ENCODE results near the gene HIRA. TPM values are rescaled to one million over a fixed set of nuclear protein-coding genes. Genes with fewer than 3 reads are reported as not detected.

HIRA gene
- total and polyA plus RNA-seq, 2 of the 8 experiments (the other 6 are each of a cell fraction or from before 2014, with no cell fraction given), result 34.9 to 67.2 TPM

DNA sequence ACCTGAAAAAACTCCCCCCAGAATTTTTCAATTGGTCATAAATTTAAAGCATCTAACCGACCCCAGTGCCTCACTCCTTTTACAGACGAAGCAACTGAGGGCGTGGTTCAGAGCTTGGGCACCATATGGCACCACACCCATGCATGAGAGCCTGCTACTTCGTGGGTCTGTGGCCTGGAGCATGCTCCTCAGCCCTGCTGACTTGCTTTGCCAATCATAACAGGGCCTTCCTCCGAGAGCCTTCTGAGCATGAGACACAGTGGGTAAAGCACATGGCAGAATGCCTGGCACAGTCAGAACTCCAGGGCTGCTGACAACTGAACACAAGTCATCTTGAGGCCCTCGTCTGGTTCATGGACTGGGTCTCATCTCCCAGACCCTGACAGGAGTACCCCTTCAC is 33.3 kb downstream of the HIRA start (continued):
- TF ChIP-seq, protein P1, sequence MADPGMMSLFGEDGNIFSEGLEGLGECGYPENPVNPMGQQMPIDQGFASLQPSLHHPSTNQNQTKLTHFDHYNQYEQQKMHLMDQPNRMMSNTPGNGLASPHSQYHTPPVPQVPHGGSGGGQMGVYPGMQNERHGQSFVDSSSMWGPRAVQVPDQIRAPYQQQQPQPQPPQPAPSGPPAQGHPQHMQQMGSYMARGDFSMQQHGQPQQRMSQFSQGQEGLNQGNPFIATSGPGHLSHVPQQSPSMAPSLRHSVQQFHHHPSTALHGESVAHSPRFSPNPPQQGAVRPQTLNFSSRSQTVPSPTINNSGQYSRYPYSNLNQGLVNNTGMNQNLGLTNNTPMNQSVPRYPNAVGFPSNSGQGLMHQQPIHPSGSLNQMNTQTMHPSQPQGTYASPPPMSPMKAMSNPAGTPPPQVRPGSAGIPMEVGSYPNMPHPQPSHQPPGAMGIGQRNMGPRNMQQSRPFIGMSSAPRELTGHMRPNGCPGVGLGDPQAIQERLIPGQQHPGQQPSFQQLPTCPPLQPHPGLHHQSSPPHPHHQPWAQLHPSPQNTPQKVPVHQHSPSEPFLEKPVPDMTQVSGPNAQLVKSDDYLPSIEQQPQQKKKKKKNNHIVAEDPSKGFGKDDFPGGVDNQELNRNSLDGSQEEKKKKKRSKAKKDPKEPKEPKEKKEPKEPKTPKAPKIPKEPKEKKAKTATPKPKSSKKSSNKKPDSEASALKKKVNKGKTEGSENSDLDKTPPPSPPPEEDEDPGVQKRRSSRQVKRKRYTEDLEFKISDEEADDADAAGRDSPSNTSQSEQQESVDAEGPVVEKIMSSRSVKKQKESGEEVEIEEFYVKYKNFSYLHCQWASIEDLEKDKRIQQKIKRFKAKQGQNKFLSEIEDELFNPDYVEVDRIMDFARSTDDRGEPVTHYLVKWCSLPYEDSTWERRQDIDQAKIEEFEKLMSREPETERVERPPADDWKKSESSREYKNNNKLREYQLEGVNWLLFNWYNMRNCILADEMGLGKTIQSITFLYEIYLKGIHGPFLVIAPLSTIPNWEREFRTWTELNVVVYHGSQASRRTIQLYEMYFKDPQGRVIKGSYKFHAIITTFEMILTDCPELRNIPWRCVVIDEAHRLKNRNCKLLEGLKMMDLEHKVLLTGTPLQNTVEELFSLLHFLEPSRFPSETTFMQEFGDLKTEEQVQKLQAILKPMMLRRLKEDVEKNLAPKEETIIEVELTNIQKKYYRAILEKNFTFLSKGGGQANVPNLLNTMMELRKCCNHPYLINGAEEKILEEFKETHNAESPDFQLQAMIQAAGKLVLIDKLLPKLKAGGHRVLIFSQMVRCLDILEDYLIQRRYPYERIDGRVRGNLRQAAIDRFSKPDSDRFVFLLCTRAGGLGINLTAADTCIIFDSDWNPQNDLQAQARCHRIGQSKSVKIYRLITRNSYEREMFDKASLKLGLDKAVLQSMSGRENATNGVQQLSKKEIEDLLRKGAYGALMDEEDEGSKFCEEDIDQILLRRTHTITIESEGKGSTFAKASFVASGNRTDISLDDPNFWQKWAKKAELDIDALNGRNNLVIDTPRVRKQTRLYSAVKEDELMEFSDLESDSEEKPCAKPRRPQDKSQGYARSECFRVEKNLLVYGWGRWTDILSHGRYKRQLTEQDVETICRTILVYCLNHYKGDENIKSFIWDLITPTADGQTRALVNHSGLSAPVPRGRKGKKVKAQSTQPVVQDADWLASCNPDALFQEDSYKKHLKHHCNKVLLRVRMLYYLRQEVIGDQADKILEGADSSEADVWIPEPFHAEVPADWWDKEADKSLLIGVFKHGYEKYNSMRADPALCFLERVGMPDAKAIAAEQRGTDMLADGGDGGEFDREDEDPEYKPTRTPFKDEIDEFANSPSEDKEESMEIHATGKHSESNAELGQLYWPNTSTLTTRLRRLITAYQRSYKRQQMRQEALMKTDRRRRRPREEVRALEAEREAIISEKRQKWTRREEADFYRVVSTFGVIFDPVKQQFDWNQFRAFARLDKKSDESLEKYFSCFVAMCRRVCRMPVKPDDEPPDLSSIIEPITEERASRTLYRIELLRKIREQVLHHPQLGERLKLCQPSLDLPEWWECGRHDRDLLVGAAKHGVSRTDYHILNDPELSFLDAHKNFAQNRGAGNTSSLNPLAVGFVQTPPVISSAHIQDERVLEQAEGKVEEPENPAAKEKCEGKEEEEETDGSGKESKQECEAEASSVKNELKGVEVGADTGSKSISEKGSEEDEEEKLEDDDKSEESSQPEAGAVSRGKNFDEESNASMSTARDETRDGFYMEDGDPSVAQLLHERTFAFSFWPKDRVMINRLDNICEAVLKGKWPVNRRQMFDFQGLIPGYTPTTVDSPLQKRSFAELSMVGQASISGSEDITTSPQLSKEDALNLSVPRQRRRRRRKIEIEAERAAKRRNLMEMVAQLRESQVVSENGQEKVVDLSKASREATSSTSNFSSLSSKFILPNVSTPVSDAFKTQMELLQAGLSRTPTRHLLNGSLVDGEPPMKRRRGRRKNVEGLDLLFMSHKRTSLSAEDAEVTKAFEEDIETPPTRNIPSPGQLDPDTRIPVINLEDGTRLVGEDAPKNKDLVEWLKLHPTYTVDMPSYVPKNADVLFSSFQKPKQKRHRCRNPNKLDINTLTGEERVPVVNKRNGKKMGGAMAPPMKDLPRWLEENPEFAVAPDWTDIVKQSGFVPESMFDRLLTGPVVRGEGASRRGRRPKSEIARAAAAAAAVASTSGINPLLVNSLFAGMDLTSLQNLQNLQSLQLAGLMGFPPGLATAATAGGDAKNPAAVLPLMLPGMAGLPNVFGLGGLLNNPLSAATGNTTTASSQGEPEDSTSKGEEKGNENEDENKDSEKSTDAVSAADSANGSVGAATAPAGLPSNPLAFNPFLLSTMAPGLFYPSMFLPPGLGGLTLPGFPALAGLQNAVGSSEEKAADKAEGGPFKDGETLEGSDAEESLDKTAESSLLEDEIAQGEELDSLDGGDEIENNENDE (IDR thresholded peaks at IDR 0.05; ENCODE audit: insufficient replicate concordance, low read length), result no peak
- TF ChIP-seq TAF1 (IDR thresholded peaks at IDR 0.05; ENCODE audit: low read depth, low read length) (no peak), TBP (IDR thresholded peaks at IDR 0.05; ENCODE audit: low read depth, low read length) (no peak), ZNF274 (IDR thresholded peaks at IDR 0.05; ENCODE audit: borderline replicate concordance, extremely low read depth, low read length) (no peak), CEBPB (IDR thresholded peaks at IDR 0.05; ENCODE audit: low read depth, low read length) (no peak), ASH2L (IDR thresholded peaks at IDR 0.05; ENCODE audit: low read length) (no peak), HDAC6 (IDR thresholded peaks at IDR 0.05; ENCODE audit: low read depth, low read length) (no peak), SP2 (IDR thresholded peaks at IDR 0.05; ENCODE audit: low read length) (no peak), EGR1 (IDR thresholded peaks at IDR 0.05; ENCODE audit: borderline replicate concordance, low read depth, low read length) (no peak), GABPA (IDR thresholded peaks at IDR 0.05; ENCODE audit: borderline replicate concordance, insufficient read depth, low read length) (no peak), CBX8 (IDR thresholded peaks at IDR 0.05; ENCODE audit: borderline replicate concordance, low read depth, low read length) (no peak), BCL11A (IDR thresholded peaks at IDR 0.05; ENCODE audit: low read depth in 2 of 2, low read length in 2 of 2) (no peak), SP4 (IDR thresholded peaks at IDR 0.05; ENCODE audit: low read length) (no peak)
